ENCODE results near the gene SCEL.

DNA sequence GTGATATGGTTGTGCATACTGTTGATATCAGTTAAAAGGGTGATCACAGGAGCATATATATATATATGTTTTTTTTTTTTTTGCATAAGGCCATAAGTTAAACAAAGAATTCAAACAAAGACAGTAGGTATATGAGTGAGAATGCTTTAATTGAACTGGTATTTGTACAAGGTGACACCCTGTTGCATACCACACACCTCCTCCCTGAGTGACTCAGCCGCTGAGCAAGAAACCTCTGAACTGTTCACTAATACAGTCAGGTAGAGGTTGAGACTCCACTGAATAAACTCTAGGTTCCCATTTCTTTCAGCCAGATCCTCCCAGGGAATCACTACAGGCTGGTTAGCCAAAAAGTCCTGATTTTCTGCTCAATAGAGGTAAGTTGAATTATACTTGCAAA lies at the start of gene SCEL:
- TF ChIP-seq, protein P1, sequence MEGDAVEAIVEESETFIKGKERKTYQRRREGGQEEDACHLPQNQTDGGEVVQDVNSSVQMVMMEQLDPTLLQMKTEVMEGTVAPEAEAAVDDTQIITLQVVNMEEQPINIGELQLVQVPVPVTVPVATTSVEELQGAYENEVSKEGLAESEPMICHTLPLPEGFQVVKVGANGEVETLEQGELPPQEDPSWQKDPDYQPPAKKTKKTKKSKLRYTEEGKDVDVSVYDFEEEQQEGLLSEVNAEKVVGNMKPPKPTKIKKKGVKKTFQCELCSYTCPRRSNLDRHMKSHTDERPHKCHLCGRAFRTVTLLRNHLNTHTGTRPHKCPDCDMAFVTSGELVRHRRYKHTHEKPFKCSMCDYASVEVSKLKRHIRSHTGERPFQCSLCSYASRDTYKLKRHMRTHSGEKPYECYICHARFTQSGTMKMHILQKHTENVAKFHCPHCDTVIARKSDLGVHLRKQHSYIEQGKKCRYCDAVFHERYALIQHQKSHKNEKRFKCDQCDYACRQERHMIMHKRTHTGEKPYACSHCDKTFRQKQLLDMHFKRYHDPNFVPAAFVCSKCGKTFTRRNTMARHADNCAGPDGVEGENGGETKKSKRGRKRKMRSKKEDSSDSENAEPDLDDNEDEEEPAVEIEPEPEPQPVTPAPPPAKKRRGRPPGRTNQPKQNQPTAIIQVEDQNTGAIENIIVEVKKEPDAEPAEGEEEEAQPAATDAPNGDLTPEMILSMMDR (IDR thresholded peaks at IDR 0.05) = no peak
- TF ChIP-seq POLR2A (IDR thresholded peaks at IDR 0.05) = no peak

Measured in adrenal gland (tissue), 5 donors.